Panc1 (cell line): ENCODE measurements around the gene DYNC1H1.

Experiments
- POLR2AphosphoS5 ChIP-seq: IDR thresholded peaks from 2 replicates; pipeline ENCODE4 v1.6.1; 2012; ENCODE audit warnings: mild to moderate bottlenecking, low read depth, low read length, moderate library complexity
- SIN3A ChIP-seq: IDR thresholded peaks from 2 replicates; pipeline ENCODE4 v1.6.1; 2012; ENCODE audit warnings: low read depth, mild to moderate bottlenecking, low read length, moderate library complexity, borderline replicate concordance; ENCODE audit not compliant: insufficient read depth
- TF ChIP-seq, protein P1 (sequence below): fragments of 450-650 bp; IDR thresholded peaks from 2 replicates; pipeline ENCODE4 v1.5.1; 2017; ENCODE audit warnings: mild to moderate bottlenecking

DNA sequence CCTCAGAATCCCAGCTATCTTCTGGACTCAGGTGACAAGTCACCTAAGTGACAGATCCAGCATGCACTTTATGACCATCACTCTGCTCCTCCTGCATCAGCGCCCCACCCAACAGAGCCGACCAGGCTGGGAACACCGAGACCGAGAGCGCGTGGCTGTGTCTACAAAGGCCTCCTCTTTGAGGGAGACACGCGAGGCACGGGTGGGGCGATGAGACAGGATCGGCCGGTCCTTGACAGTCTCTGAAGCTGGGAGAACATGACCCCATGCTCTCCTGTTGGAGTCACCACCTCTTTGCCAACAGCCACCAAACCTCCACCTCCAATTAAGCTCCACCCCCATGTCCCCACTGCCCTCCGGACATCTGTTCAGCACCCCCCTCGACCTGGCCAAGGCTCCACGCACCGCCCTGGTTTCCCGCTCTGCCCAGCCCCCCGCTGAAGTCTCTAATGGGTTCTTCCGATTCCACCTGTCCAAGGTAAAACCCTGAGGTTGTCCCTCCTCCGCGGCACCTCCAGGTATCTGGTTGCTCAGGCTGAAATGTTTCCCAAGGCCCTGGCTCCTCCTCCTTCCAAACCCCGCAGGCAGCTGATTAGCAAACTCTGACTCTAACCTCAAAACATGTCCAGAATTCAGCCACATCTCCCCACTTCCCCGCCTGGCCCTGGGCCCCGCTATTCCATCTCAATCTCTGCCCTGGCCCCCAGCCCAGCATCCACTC, 91.0 kb downstream of the DYNC1H1 start:
- TF ChIP-seq POLR2AphosphoS5: no peak
- TF ChIP-seq, protein P1, sequence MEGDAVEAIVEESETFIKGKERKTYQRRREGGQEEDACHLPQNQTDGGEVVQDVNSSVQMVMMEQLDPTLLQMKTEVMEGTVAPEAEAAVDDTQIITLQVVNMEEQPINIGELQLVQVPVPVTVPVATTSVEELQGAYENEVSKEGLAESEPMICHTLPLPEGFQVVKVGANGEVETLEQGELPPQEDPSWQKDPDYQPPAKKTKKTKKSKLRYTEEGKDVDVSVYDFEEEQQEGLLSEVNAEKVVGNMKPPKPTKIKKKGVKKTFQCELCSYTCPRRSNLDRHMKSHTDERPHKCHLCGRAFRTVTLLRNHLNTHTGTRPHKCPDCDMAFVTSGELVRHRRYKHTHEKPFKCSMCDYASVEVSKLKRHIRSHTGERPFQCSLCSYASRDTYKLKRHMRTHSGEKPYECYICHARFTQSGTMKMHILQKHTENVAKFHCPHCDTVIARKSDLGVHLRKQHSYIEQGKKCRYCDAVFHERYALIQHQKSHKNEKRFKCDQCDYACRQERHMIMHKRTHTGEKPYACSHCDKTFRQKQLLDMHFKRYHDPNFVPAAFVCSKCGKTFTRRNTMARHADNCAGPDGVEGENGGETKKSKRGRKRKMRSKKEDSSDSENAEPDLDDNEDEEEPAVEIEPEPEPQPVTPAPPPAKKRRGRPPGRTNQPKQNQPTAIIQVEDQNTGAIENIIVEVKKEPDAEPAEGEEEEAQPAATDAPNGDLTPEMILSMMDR: no peak
- no peak for TF ChIP-seq SIN3A
